Measurements from ENCODE around the gene HLA-DMA.

The HLA-DMA gene

DNA sequence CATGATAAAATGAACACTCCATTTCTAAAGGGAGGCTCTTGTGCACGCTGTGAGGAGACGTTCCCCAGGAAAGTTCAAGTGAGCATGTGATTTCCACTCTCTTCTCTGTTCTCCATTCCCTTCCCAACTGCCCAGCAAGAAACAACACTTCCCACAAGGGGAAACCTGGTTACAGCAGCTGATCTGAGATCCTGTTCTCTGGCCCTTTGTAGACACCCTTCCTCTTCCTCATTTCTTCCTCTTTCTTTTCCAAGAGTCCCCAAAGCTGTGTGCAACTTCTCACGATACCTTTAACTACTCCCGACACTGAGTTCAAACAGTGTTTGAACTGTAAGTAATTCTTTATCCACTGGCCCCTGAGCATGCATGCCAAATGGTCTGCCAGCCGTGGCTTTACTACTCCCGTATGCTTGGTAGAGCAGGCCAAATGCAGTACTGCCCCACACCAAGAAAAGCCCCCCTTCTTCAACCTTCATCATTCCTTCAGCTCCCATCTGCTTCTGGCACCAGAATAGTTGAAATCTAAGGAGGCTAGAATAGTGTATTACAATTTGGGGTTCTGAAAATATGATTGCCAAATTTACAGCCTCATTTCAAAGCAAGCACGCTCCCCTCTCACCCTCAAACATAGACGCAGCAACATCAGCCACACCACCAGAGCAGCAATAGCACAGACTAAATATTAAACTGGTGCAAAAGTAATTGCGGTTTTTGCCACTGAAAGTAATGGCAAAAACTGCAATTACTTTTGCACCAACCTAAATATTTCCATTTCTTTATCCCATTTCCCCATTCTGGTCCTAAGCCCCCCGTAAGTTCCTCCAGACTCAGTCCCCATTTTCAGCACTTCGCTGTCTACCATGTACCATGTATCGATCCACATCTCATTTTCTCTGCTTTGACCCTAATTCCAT lies 16.4 kb downstream of the HLA-DMA start:
- peaks cover 19% of the 10 kb centered on the region for H3K79me2 ChIP-seq (ENCODE audit: low read length)
- H3K36me3 ChIP-seq (replicated peaks; ENCODE audit: low read depth, low read length) = peaks cover 43% of the 10 kb centered on the region
- H3K9me3 ChIP-seq (ENCODE audit: insufficient read depth, low read length) = no peaks in the 10 kb centered on the region
- H4K20me1 ChIP-seq (ENCODE audit: insufficient read depth, low read length) = no peaks in the 10 kb centered on the region
- no peak for TF ChIP-seq EZH2phosphoT487 (IDR thresholded peaks at IDR 0.05; ENCODE audit: low read depth)
- TF ChIP-seq, protein P1, sequence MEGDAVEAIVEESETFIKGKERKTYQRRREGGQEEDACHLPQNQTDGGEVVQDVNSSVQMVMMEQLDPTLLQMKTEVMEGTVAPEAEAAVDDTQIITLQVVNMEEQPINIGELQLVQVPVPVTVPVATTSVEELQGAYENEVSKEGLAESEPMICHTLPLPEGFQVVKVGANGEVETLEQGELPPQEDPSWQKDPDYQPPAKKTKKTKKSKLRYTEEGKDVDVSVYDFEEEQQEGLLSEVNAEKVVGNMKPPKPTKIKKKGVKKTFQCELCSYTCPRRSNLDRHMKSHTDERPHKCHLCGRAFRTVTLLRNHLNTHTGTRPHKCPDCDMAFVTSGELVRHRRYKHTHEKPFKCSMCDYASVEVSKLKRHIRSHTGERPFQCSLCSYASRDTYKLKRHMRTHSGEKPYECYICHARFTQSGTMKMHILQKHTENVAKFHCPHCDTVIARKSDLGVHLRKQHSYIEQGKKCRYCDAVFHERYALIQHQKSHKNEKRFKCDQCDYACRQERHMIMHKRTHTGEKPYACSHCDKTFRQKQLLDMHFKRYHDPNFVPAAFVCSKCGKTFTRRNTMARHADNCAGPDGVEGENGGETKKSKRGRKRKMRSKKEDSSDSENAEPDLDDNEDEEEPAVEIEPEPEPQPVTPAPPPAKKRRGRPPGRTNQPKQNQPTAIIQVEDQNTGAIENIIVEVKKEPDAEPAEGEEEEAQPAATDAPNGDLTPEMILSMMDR (IDR thresholded peaks at IDR 0.05; ENCODE audit: low read depth, low read length) = no peak
- H3K27me3 ChIP-seq (ENCODE audit: low read depth, low read length) = no peaks in the 10 kb centered on the region
- H3K4me3 ChIP-seq (ENCODE audit: low read length) = no peak overlapping the region
- no peak overlapping the region for H2AFZ ChIP-seq (ENCODE audit: low read depth, low read length)
- H3K4me1 ChIP-seq (ENCODE audit: low read length) = peaks cover 18% of the 10 kb centered on the region
- H3K4me2 ChIP-seq (ENCODE audit: low read length) = no peak overlapping the region
- H3K27ac ChIP-seq (ENCODE audit: low read length) = no peak overlapping the region
- no peak overlapping the region for H3K9ac ChIP-seq (ENCODE audit: low read length)

DNA sequence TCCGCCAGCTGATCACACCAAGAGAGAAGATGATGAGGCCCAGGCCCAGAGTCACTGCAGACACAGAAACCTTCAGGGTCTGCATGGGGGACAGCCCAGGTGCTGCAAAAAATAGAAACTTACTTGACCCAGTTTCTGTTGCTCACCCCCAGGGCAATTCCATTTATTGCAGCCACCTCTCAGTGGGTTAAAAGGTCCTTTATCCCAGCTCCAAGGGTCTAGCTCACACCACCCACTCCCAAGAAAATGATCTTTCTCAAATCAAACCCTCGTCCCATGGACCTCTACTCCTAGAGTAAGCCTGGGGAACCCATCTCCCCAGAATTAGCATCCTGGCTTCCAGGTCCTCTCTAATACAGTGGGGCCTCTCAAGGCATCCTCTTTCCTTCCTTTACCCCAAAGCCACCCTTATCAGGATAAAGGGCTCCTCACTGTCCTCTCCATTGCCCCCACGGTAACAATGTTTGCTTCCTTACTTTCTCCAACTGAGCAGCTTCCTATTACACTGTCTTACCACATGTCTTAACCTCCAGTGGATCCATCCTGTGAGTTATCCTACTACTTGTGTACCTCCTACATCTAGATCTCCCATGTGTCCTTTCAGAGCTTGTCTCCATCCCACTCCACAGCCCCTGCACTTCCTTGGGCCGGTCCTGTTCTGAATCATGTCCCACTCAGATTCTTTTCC lies 17.2 kb downstream of the HLA-DMA start:
- no peak overlapping the region for H3K9ac ChIP-seq (ENCODE audit: low read length)
- no peak overlapping the region for H3K4me3 ChIP-seq (ENCODE audit: low read length)
- no peak for TF ChIP-seq EZH2phosphoT487 (IDR thresholded peaks at IDR 0.05; ENCODE audit: low read depth)
- TF ChIP-seq, protein P1 (IDR thresholded peaks at IDR 0.05; ENCODE audit: low read depth, low read length) = no peak
- H2AFZ ChIP-seq (ENCODE audit: low read depth, low read length) = no peak overlapping the region
- H3K4me1 ChIP-seq (ENCODE audit: low read length) = peaks cover 13% of the 10 kb centered on the region; the same call in 1 of the 2 replicates
- peaks cover 43% of the 10 kb centered on the region for H3K36me3 ChIP-seq (replicated peaks; ENCODE audit: low read depth, low read length)
- no peak overlapping the region for H3K27ac ChIP-seq (ENCODE audit: low read length)
- no peaks in the 10 kb centered on the region for H3K9me3 ChIP-seq (ENCODE audit: insufficient read depth, low read length)
- H3K27me3 ChIP-seq (ENCODE audit: low read depth, low read length) = no peaks in the 10 kb centered on the region
- H4K20me1 ChIP-seq (ENCODE audit: insufficient read depth, low read length) = no peaks in the 10 kb centered on the region
- H3K4me2 ChIP-seq (ENCODE audit: low read length) = no peak overlapping the region
- H3K79me2 ChIP-seq (ENCODE audit: low read length) = peaks cover 17% of the 10 kb centered on the region

DNA sequence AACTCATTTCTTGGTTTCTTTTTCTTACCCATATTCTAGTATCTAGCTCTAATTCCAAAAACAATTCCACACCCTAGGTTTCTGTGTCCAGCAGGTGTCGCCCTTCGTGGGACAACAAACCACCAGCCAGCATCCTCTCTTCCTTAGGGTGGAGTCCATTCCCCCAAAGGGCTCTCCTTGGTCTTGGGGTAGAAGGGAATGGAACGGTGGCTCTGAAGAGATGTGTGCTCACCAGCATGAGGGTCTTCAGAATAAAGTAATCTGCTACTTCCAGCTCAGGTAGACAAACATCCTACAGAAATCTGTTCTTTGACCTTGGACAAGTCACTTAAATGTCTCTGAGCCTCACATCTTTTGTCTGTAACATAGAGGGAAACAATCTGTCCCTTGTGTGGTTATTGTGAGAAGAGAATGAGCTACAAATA lies 19.2 kb downstream of the HLA-DMA start:
- Histone ChIP-seq H3K4me1 (ENCODE audit: low read length) (peaks cover 6% of the 10 kb centered on the region; the same call in 1 of the 2 replicates), H3K79me2 (ENCODE audit: low read length) (no peaks in the 10 kb centered on the region), H4K20me1 (ENCODE audit: insufficient read depth, low read length) (no peaks in the 10 kb centered on the region), H3K27ac (ENCODE audit: low read length) (no peak overlapping the region), H3K4me3 (ENCODE audit: low read length) (no peak overlapping the region), H3K27me3 (ENCODE audit: low read depth, low read length) (no peaks in the 10 kb centered on the region), H3K36me3 (replicated peaks; ENCODE audit: low read depth, low read length) (peaks cover 42% of the 10 kb centered on the region), H3K9me3 (ENCODE audit: insufficient read depth, low read length) (no peaks in the 10 kb centered on the region), H3K4me2 (ENCODE audit: low read length) (no peak overlapping the region), H3K9ac (ENCODE audit: low read length) (no peak overlapping the region), H2AFZ (ENCODE audit: low read depth, low read length) (no peak overlapping the region)
- no peak for TF ChIP-seq EZH2phosphoT487 (IDR thresholded peaks at IDR 0.05; ENCODE audit: low read depth)
- TF ChIP-seq, protein P1 (IDR thresholded peaks at IDR 0.05; ENCODE audit: low read depth, low read length) = peak; percentile 78
